Measurements from ENCODE around the gene NEGR1. TPM values are rescaled to one million over a fixed set of nuclear protein-coding genes. Genes with fewer than 3 reads are reported as not detected.

Gene NEGR1
- total RNA-seq, 2 experiments from 2014 or later: not detected

DNA sequence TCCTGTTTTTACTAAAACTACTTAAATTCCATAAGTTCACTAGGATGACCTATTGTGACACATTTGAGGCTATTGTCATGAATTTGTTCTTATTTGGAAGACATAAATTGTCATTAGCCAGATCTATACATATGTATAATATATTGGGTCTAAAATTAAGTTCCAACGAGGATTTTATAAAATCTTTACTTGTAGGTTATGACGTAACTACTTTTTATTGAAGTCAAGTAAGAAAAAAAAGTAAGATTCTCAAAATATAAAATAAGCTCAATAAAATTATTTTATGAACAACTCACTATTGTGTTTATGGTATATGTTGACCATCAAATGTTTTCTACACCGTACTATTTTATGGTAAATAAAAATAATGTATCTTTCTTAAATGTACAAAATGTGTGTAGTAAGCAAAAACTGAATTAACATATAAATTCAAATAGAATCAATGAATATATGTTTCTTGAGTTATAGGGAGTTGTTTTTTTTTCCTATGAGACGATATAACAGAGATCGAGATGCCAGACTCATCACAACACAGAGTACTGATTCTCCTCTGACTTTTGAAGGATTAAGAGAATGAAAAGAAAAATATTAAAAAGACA, 64.1 kb downstream of the NEGR1 start:
- Mint-ChIP-seq H3K36me3 (ENCODE audit: low read depth) (no peaks in the 10 kb centered on the region), H3K27me3 (no peaks in the 10 kb centered on the region), H3K4me1 (no peaks in the 10 kb centered on the region), H3K4me3 (no peak overlapping the region), H3K27ac (no peak overlapping the region), H3K9me3 (no peaks in the 10 kb centered on the region)
- ChIA-PET CTCF (no interaction called here), POLR2A (no interaction called here)
- no peak for DNase-seq

GRCh38 chr1:72207059-72207458, 75.3 kb downstream of the NEGR1 start:
- Mint-ChIP-seq H3K36me3 (ENCODE audit: low read depth) (no peaks in the 10 kb centered on the region), H3K27me3 (no peaks in the 10 kb centered on the region), H3K27ac (no peak overlapping the region), H3K4me3 (no peak overlapping the region), H3K4me1 (no peaks in the 10 kb centered on the region), H3K9me3 (no peaks in the 10 kb centered on the region)
- POLR2A ChIA-PET: no interaction called here
- no peak for DNase-seq
- CTCF ChIA-PET: no interaction called here

- Mint-ChIP-seq H3K36me3 (ENCODE audit: low read depth) (no peaks in the 10 kb centered on the region), H3K4me3 (no peak overlapping the region), H3K27me3 (no peaks in the 10 kb centered on the region), H3K9me3 (no peaks in the 10 kb centered on the region), H3K4me1 (no peaks in the 10 kb centered on the region), H3K27ac (no peak overlapping the region)
- no peak for DNase-seq
- ChIA-PET CTCF (no interaction called here), POLR2A (no interaction called here)
Observed at GRCh38 chr1:72202761-72203160, 79.6 kb downstream of the NEGR1 start.

- H3K27ac Mint-ChIP-seq: no peak overlapping the region
- H3K36me3 Mint-ChIP-seq (ENCODE audit: low read depth): no peaks in the 10 kb centered on the region
- H3K9me3 Mint-ChIP-seq: no peaks in the 10 kb centered on the region
- DNase-seq: no peak
- H3K27me3 Mint-ChIP-seq: no peaks in the 10 kb centered on the region
- ChIA-PET CTCF (no interaction called here), POLR2A (no interaction called here)
- no peak overlapping the region for H3K4me3 Mint-ChIP-seq
- H3K4me1 Mint-ChIP-seq: no peaks in the 10 kb centered on the region
Observed at GRCh38 chr1:72197786-72198185, 84.6 kb downstream of the NEGR1 start.

DNA sequence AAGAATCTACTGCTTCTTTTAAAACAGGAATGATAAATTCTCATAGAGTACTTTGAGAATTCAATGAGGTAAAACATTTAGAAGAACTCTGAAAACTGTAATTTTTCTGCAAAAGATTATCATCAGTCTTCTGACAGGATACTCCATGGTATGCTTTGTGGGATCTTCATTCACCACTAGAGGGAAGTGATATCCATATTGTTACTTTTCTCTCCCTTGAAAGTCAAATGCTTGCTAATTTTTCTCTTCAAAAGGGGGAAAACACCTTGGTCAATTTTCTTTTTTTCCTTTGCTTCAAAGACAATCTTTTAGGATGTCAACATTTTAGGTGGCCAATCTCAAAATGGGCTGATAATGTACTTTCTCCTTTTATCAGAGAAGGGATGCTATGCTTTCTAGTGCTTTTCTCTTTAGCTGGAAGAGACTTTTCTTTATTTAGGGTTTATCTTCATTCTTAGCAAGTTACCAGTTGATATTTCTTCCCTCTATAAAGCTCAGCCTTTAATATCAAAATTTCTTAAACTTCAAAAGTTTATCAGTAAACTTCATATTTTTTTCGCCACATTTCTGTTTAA, 95.5 kb downstream of the NEGR1 start:
- Mint-ChIP-seq H3K9me3 (no peaks in the 10 kb centered on the region), H3K27ac (no peak overlapping the region), H3K4me3 (no peak overlapping the region), H3K4me1 (no peaks in the 10 kb centered on the region), H3K27me3 (no peaks in the 10 kb centered on the region), H3K36me3 (ENCODE audit: low read depth) (no peaks in the 10 kb centered on the region)
- ChIA-PET POLR2A (no interaction called here), CTCF (no interaction called here)
- no peak for DNase-seq

DNA sequence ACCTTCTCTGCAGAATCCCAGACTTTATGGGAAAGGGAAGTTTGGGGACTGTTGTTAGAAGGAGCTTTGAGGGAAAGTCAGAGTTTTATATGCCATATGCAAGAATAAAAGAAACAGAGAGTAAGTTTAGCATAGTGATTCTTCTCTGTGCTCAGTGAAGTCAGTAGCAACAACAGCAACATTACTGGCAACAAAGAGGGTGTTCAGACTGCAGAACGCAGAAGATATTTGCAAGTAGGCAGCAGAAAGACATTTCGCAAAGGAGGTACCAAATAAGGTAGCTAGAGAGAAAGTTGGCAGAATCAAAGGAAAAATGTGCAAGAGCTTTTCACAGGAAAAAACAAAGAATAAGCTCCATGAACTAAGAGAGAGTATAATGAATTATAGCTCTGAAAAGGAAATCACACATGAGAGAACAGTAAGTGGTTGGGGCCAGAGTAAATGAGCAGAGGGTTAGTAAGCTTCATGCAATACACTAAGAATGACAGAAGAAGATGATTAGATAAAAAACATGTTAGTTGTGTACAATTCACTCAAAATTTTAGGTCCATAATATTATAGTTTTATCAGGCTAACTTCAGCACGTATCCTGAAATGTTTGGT, 98.1 kb downstream of the NEGR1 start:
- Mint-ChIP-seq H3K4me1 (no peaks in the 10 kb centered on the region), H3K9me3 (peaks cover 2% of the 10 kb centered on the region), H3K27me3 (no peaks in the 10 kb centered on the region), H3K4me3 (no peak overlapping the region), H3K27ac (no peak overlapping the region), H3K36me3 (ENCODE audit: low read depth) (no peaks in the 10 kb centered on the region)
- DNase-seq: no peak
- ChIA-PET POLR2A (no interaction called here), CTCF (no interaction called here)

DNA sequence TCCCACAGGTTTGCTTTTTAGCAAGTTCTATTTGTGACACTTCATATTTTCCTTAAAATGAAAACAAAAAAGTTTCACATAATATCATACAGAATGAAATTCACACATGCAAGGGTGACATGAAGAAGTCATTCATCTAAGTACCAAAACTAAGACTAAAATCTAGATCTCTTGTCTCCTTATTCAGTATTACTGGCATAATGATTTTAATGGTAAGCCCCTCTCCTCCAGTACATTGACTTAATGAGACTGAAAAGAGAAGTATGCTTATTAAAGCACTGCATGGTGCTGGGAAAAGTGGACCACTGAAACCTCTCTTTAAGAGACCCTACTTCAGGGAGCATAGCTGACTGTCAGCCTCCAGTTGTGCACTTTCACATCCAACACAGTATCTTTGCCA, 99.5 kb downstream of the NEGR1 start:
- H3K4me3 Mint-ChIP-seq: no peak overlapping the region
- no peaks in the 10 kb centered on the region for H3K4me1 Mint-ChIP-seq
- POLR2A ChIA-PET: no interaction called here
- DNase-seq: no peak
- H3K27ac Mint-ChIP-seq: no peak overlapping the region
- CTCF ChIA-PET: no interaction called here
- no peaks in the 10 kb centered on the region for H3K27me3 Mint-ChIP-seq
- H3K9me3 Mint-ChIP-seq: peaks cover 2% of the 10 kb centered on the region
- H3K36me3 Mint-ChIP-seq (ENCODE audit: low read depth): no peaks in the 10 kb centered on the region

GRCh38 chr1:72178266-72178665, 104.1 kb downstream of the NEGR1 start:
- peaks cover 2% of the 10 kb centered on the region for H3K9me3 Mint-ChIP-seq
- ChIA-PET POLR2A (no interaction called here), CTCF (no interaction called here)
- no peak overlapping the region for H3K27ac Mint-ChIP-seq
- no peaks in the 10 kb centered on the region for H3K4me1 Mint-ChIP-seq
- H3K27me3 Mint-ChIP-seq: no peaks in the 10 kb centered on the region
- no peaks in the 10 kb centered on the region for H3K36me3 Mint-ChIP-seq (ENCODE audit: low read depth)
- no peak for DNase-seq
- H3K4me3 Mint-ChIP-seq: no peak overlapping the region

- no peaks in the 10 kb centered on the region for H3K27me3 Mint-ChIP-seq
- no peak overlapping the region for H3K27ac Mint-ChIP-seq
- H3K4me3 Mint-ChIP-seq: no peak overlapping the region
- H3K4me1 Mint-ChIP-seq: no peaks in the 10 kb centered on the region
- H3K36me3 Mint-ChIP-seq (ENCODE audit: low read depth): no peaks in the 10 kb centered on the region
- H3K9me3 Mint-ChIP-seq: peaks cover 2% of the 10 kb centered on the region
- POLR2A ChIA-PET: no interaction called here
- DNase-seq: no peak
- CTCF ChIA-PET: no interaction called here
Observed at GRCh38 chr1:72177711-72178110, 104.6 kb downstream of the NEGR1 start.

DNA sequence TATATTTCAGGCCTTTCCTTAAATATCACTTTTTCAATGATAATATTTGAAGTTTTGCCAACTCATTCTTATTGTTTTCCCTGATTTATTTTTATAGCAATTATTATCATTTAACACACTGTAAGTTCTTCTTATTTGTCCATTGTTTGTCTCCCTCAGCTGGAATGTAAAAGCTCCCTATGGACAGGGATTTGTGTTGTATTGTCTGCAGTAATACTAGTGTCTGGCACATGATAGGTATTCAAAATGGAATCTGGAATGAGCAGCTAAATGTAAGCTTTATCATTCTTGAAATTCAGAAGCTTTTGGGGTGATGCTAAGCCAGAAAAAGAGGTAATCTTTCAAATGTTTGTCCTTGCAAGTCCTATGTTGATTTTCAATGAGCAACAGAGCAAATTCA, 112.1 kb downstream of the NEGR1 start:
- POLR2A ChIA-PET: no interaction called here

GRCh38 chr1:72166426-72166825, 115.9 kb downstream of the NEGR1 start:
- CTCF ChIA-PET: no interaction called here
- Mint-ChIP-seq H3K27me3 (no peaks in the 10 kb centered on the region), H3K4me3 (no peak overlapping the region), H3K27ac (no peak overlapping the region), H3K36me3 (ENCODE audit: low read depth) (no peaks in the 10 kb centered on the region), H3K4me1 (no peaks in the 10 kb centered on the region), H3K9me3 (no peaks in the 10 kb centered on the region)
- no peak for DNase-seq
- POLR2A ChIA-PET: no interaction called here

More for the DNA sequence above, 112.1 kb downstream of the NEGR1 start:
- Mint-ChIP-seq H3K9me3 (no peaks in the 10 kb centered on the region), H3K4me3 (no peak overlapping the region), H3K27ac (no peak overlapping the region), H3K4me1 (no peaks in the 10 kb centered on the region), H3K36me3 (ENCODE audit: low read depth) (no peaks in the 10 kb centered on the region), H3K27me3 (no peaks in the 10 kb centered on the region)
- DNase-seq: no peak
- CTCF ChIA-PET: no interaction called here

DNA sequence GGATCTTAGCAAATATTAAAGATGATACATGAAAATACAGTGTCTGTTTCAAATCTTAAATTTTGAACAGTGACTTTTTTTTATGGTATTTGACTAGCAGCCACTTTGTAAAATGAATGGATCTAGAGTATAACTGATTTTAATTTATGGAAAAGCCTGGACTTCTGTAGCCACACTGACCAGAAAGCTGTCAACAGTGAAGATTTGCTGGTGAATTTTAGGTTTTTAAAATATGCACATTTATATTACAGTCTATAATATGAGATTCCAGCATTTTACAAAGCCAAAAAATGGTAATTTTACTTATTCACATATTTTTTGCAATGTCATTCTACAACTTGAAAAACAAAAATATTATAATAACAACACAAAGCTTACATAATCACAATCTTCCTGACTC, 131.8 kb downstream of the NEGR1 start:
- ChIA-PET POLR2A (no interaction called here), CTCF (no interaction called here)
- Mint-ChIP-seq H3K4me3 (no peak overlapping the region), H3K4me1 (no peaks in the 10 kb centered on the region), H3K36me3 (ENCODE audit: low read depth) (no peaks in the 10 kb centered on the region), H3K9me3 (peaks cover 3% of the 10 kb centered on the region), H3K27me3 (no peaks in the 10 kb centered on the region), H3K27ac (no peak overlapping the region)
- DNase-seq: no peak

DNA sequence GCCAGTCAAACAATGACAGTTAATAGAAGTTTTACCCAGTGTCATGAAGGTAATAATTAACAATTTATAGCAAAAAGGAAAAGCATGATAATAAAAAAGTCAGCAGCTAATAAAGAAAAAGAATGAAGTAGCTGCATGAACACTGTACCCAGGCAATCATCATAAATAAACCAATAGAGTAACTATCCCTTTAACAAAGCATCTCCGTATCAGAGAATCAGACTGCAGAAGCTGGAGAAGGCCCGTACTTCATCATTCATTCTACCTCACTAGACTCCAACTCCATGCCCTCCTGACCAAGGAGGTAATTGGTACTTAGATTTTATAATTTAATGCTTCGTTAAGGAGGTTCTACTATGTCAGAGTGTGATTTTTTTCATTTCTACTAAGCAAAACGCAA, 140.5 kb downstream of the NEGR1 start:
- no peak overlapping the region for H3K4me3 Mint-ChIP-seq
- H3K4me1 Mint-ChIP-seq: no peaks in the 10 kb centered on the region
- CTCF ChIA-PET: no interaction called here
- H3K36me3 Mint-ChIP-seq (ENCODE audit: low read depth): no peaks in the 10 kb centered on the region
- no peaks in the 10 kb centered on the region for H3K27me3 Mint-ChIP-seq
- H3K9me3 Mint-ChIP-seq: peaks cover under 1% of the 10 kb centered on the region
- POLR2A ChIA-PET: no interaction called here
- DNase-seq: no peak
- H3K27ac Mint-ChIP-seq: no peak overlapping the region

- DNase-seq: no peak
- H3K36me3 Mint-ChIP-seq (ENCODE audit: low read depth): no peaks in the 10 kb centered on the region
- peaks cover 5% of the 10 kb centered on the region for H3K9me3 Mint-ChIP-seq
- CTCF ChIA-PET: no interaction called here
- H3K4me1 Mint-ChIP-seq: no peaks in the 10 kb centered on the region
- POLR2A ChIA-PET: no interaction called here
- H3K27me3 Mint-ChIP-seq: no peaks in the 10 kb centered on the region
- no peak overlapping the region for H3K27ac Mint-ChIP-seq
- H3K4me3 Mint-ChIP-seq: no peak overlapping the region
Observed at GRCh38 chr1:72140222-72140621, 142.1 kb downstream of the NEGR1 start.
